Gastrocnemius medialis (tissue), 4 donors: ENCODE measurements around the gene DYNLT2.

Experiments used
- CTCF ChIP-seq, 5 experiments: fragments of 450-650 bp in 3 of 5; fragments of 200-600 bp in 2 of 5; sonication (generic) in 2 of 5; IDR thresholded peaks in 4 of 5; conservative IDR thresholded peaks in 1 of 5; 1 replicate in 4 of 5; 2 replicates in 1 of 5; pipeline ENCODE4 v1.5.1; 2016 to 2019; ENCODE audit warnings: antibody characterized with exemption in 5 of 5, mild to moderate bottlenecking in 3 of 5, moderate library complexity in 3 of 5
- POLR2A ChIP-seq, 2 donors: fragments of 450-650 bp; IDR thresholded peaks; one replicate each; pipeline ENCODE4 v1.6.1; 2017; ENCODE audit warnings: antibody characterized with exemption in 2 of 2, mild to moderate bottlenecking in 2 of 2, moderate library complexity in 2 of 2

- TF ChIP-seq POLR2A (IDR thresholded peaks at IDR 0.05) (no peak), CTCF (IDR thresholded peaks at IDR 0.05 in 4 of 5, conservative IDR thresholded peaks at IDR 0.05 in 1 of 5) (no peak)
These were observed 47.5 kb upstream of the DYNLT2 start for GRCh38 chr6:169798764-169799473.
